ENCODE results near the gene ARHGAP27.
A peak's percentile ranks its signal among the peaks of the same experiment; 100 is the strongest.

GRCh38 chr17:45385331-45385997 lies 47.2 kb downstream of the ARHGAP27 start:
- TF ChIP-seq CTCF (IDR thresholded peaks at IDR 0.05) (peak; percentile 92 to 97 (median 96)), POLR2A (IDR thresholded peaks at IDR 0.05) (no peak)
